Measurements from ENCODE around the gene ZBTB1.
"Not testable (repeated sequence)": the region's sequence is repeated elsewhere in the genome, so short reads cannot be mapped to it uniquely, and the experiment has no call there.

Gene ZBTB1

GRCh38 chr14:64561631-64562030 lies 57.1 kb downstream of the ZBTB1 start:
- no peak for DNase-seq (ENCODE audit: low spot score)
- TF ChIP-seq CTCF (IDR thresholded peaks at IDR 0.05; ENCODE audit: extremely low read depth, missing control alignments) = no peak

GRCh38 chr14:64562436-64562835 lies 57.9 kb downstream of the ZBTB1 start:
- TF ChIP-seq CTCF (IDR thresholded peaks at IDR 0.05; ENCODE audit: extremely low read depth, missing control alignments) = no peak
- no peak for DNase-seq (ENCODE audit: low spot score)

GRCh38 chr14:64563696-64564095 lies 59.1 kb downstream of the ZBTB1 start:
- no peak for DNase-seq (ENCODE audit: low spot score)

GRCh38 chr14:64566651-64567122 lies 62.1 kb downstream of the ZBTB1 start:
- TF ChIP-seq CTCF (IDR thresholded peaks at IDR 0.05; ENCODE audit: extremely low read depth, missing control alignments) = no peak
- no peak for DNase-seq (ENCODE audit: low spot score)

More at GRCh38 chr14:64563696-64564095, 59.1 kb downstream of the ZBTB1 start:
- no peak for TF ChIP-seq CTCF (IDR thresholded peaks at IDR 0.05; ENCODE audit: extremely low read depth, missing control alignments)

- no peak for TF ChIP-seq CTCF (IDR thresholded peaks at IDR 0.05; ENCODE audit: extremely low read depth, missing control alignments)
- no peak for DNase-seq (ENCODE audit: low spot score)
Observed at GRCh38 chr14:64569138-64569631, 64.6 kb downstream of the ZBTB1 start.

- DNase-seq (ENCODE audit: low spot score) = not testable (repeated sequence)
Observed at GRCh38 chr14:64569646-64570045, 65.1 kb downstream of the ZBTB1 start.

- DNase-seq (ENCODE audit: low spot score) = no peak
- TF ChIP-seq CTCF (IDR thresholded peaks at IDR 0.05; ENCODE audit: extremely low read depth, missing control alignments) = no peak
Observed at GRCh38 chr14:64572386-64573104, 68.0 kb downstream of the ZBTB1 start.

- DNase-seq (ENCODE audit: low spot score) = no peak
- TF ChIP-seq CTCF (IDR thresholded peaks at IDR 0.05; ENCODE audit: extremely low read depth, missing control alignments) = no peak
Observed at GRCh38 chr14:64573109-64573508, 68.5 kb downstream of the ZBTB1 start.

All from GM20000 (cell line).